IPS-15b (cell line): Measurements from ENCODE around the gene SYT15.
"Not testable (repeated sequence)": the region's sequence is repeated elsewhere in the genome, so short reads cannot be mapped to it uniquely, and the experiment has no call there.

ENCODE experiments used
- H3K27me3 ChIP-seq: one replicate; pipeline ENCODE4 v1.6.1; 2013; ENCODE audit warnings: low read length; ENCODE audit not compliant: control insufficient read depth, insufficient read depth
- H3K36me3 ChIP-seq: one replicate; pipeline ENCODE4 v1.6.1; 2013; ENCODE audit warnings: low read length; ENCODE audit not compliant: control insufficient read depth, insufficient read depth
- H3K4me1 ChIP-seq: one replicate; pipeline ENCODE4 v1.6.1; 2013; ENCODE audit warnings: mild to moderate bottlenecking, low read length; ENCODE audit not compliant: control insufficient read depth, insufficient read depth
- H3K4me3 ChIP-seq: one replicate; pipeline ENCODE4 v1.5.1; 2013; ENCODE audit warnings: low read depth, low read length
- H3K9ac ChIP-seq: one replicate; pipeline ENCODE4 v1.6.1; 2013; ENCODE audit warnings: low read depth, mild to moderate bottlenecking, low read length
- H3K9me3 ChIP-seq: one replicate; pipeline ENCODE4 v1.6.1; 2013; ENCODE audit warnings: mild to moderate bottlenecking, low read length; ENCODE audit not compliant: control insufficient read depth, insufficient read depth

Gene SYT15

GRCh38 chr10:46560952-46561351, 18.0 kb upstream of the SYT15 start:
- no peaks in the 10 kb centered on the region for H3K9me3 ChIP-seq
- H3K4me3 ChIP-seq: no peak overlapping the region
- H3K36me3 ChIP-seq: no peaks in the 10 kb centered on the region
- peaks cover 37% of the 10 kb centered on the region for H3K27me3 ChIP-seq
- H3K4me1 ChIP-seq: peaks cover 3% of the 10 kb centered on the region
- no peak overlapping the region for H3K9ac ChIP-seq

DNA sequence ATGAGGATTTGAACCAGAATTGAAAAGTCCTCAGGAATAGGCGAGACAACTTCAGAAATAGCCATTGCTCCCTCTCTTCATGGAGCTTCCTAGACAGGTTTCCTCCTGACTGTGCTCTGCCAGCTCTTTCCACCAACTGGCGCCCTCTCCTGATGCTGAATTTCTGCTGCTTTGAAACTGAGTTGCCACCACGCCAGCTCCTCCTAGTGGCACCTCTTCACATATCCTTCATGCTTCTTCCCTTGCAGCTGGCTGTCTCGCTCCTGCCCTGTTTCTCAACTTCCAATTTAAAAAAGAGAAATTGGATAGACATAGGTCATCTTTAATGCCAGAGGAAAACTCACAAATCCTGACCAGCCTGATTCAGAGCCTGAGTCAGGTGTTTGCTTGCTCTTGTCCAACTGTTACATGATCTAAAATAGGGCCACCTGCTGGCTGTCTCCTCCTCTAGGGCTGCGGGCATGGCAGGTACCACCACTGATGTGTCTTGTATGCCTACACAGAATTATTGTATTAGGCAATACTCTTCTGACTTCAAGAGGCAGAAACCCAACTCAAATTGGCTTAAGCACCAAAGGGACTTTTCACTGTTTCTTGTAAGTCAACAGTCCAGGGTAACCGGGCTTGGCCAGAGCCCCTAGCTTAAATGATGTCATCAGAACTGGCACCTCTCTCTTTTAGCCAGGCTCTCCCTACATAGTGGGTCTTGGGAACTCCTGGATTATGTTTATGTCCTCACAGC, 13.2 kb upstream of the SYT15 start:
- H3K36me3 ChIP-seq, H3K9ac ChIP-seq, H3K27me3 ChIP-seq, H3K9me3 ChIP-seq, H3K4me3 ChIP-seq, H3K4me1 ChIP-seq: not testable (repeated sequence)

DNA sequence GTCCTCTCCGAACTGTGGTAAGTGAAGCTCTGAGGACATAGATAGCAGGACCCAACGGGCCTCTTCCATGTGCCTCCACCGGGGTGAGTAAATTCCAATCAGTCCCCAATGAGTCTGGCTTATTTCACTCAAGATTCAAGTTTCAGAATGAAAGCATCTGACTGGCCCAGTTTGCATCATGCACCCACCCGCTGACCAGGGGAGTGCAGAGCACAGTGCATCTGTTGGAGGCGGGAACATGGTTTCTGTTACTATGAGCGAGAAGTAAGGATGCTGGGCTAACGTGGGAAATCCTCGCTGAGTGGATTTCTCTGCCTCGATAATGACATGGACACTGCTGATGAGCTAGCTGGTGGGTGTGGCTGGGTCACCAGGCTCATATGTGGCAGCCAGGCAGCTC, 11.8 kb upstream of the SYT15 start:
- H3K27me3 ChIP-seq, H3K9me3 ChIP-seq, H3K4me1 ChIP-seq, H3K9ac ChIP-seq, H3K36me3 ChIP-seq, H3K4me3 ChIP-seq: not testable (repeated sequence)

GRCh38 chr10:46570655-46571054, 8.3 kb upstream of the SYT15 start:
- H3K36me3 ChIP-seq, H3K4me1 ChIP-seq, H3K4me3 ChIP-seq, H3K27me3 ChIP-seq, H3K9ac ChIP-seq, H3K9me3 ChIP-seq: not testable (repeated sequence)

- H3K9ac ChIP-seq, H3K27me3 ChIP-seq, H3K4me3 ChIP-seq, H3K4me1 ChIP-seq, H3K36me3 ChIP-seq, H3K9me3 ChIP-seq: not testable (repeated sequence)
Measured at GRCh38 chr10:46572765-46573164, 6.2 kb upstream of the SYT15 start.

DNA sequence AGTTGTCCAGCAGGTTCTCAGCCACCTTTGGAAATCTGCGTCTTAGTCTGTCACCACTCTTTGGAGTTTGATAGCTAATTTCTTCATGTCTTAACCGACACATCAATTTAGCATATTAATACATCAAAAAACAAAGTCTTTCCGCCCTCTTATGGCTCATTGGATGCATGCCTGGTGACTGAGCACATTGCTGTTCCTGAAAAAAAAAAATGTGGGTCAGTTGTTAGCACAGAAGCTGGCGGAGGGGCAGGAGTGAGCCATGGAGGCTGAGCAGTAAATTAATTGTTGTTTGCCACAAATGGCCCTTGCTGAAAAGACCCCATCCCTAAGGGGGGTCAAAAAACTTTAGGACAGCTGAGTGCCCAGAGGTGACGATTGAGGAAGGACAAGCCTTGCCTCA, 5.6 kb upstream of the SYT15 start:
- not testable (repeated sequence) for H3K4me3 ChIP-seq, H3K9ac ChIP-seq, H3K9me3 ChIP-seq, H3K36me3 ChIP-seq, H3K4me1 ChIP-seq, H3K27me3 ChIP-seq

- H3K4me3 ChIP-seq, H3K9ac ChIP-seq, H3K27me3 ChIP-seq, H3K36me3 ChIP-seq, H3K9me3 ChIP-seq, H3K4me1 ChIP-seq: not testable (repeated sequence)
Measured at GRCh38 chr10:46573884-46574283, 5.0 kb upstream of the SYT15 start.

DNA sequence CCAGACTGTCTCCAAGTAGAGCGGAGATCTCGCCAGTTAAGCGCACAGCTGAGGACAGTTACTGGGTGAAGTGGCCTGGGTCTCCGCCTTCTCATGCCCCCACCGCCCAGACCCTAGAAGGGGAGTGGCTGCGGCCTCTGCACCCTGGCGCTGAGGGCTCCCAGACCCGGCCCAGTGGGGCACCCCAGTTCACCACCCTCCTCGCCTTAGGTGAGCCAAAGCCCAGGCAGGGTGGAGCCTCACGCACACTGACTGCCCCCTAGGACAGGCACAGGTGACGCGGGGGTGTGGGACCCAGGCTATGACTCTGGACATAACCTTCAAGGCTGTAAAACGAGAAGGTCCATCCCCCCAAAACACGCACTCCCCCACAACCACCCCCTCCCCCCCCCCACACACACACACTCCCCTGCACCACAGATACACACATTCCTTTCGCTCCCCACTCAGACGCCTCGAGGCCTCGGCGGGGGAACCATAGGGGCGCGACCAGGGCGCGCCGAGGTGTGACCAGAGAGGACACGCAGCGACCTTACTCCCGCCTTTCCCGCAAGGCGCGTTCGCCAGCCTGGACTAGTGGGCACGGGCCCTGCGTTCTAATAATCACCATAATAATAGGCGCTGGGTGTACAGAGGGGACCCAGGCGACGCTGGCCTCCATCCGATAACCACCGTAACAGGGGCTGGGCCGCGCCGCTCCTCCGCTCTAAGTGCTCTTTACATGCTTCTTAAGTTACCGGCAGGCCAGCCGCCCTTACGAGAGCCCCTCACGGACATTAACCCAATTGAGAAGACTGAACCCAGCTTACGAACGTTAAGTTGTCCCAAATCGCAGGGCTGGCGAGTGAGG, 1.1 kb upstream of the SYT15 start:
- Histone ChIP-seq H3K4me3 (peak overlapping the region; percentile 32), H3K27me3 (peaks cover 12% of the 10 kb centered on the region)
- not testable (repeated sequence) for H3K4me1 ChIP-seq, H3K9ac ChIP-seq, H3K36me3 ChIP-seq, H3K9me3 ChIP-seq

GRCh38 chr10:46579378-46579777, 450 bp downstream of the SYT15 start:
- H3K4me3 ChIP-seq, H3K9ac ChIP-seq, H3K4me1 ChIP-seq: not testable (repeated sequence)

DNA sequence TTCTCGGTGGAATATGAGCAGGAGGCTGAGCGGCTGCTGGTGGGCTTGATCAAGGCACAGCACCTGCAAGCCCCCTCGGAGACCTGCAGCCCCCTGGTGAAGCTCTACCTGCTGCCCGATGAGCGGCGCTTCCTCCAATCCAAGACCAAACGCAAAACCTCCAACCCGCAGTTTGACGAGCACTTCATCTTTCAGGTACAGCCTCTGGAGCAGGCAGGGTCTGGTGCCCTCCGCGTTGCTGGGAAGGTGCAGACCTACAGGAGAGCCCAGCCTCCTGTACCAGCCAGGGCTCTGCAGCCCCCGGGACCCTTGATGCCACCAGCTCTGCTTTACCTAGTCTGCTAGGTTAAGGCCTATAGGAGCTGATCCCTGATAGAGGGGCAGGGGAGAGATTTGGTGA, 3.1 kb downstream of the SYT15 start:
- H3K4me1 ChIP-seq, H3K36me3 ChIP-seq: not testable (repeated sequence)
- peaks cover 12% of the 10 kb centered on the region for H3K27me3 ChIP-seq

More at GRCh38 chr10:46579378-46579777, 450 bp downstream of the SYT15 start:
- not testable (repeated sequence) for H3K9me3 ChIP-seq, H3K36me3 ChIP-seq
- peaks cover 12% of the 10 kb centered on the region for H3K27me3 ChIP-seq

DNA sequence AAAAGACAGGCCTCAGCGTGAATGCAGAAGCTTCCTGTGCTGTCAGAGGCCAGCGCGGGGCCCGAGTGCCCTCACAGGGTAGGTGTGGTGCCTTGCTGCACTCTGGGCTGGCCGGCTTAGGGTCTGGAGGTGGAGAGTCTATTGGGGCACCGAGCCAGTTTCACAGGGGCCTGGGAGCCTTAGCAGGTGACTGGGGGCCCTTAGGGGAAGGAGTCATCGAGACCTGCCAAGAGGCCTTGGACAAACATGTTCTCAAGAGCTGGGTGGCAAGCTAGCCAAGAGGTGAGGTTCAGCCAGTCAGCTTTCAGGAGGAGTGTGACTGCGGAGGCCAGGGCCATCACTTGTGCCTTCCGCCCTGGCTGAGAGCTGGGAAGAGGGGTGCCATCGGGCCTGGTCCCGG, 3.6 kb downstream of the SYT15 start:
- not testable (repeated sequence) for H3K4me3 ChIP-seq, H3K4me1 ChIP-seq, H3K9me3 ChIP-seq, H3K36me3 ChIP-seq, H3K9ac ChIP-seq, H3K27me3 ChIP-seq

More for the DNA sequence above, 3.1 kb downstream of the SYT15 start:
- H3K9me3 ChIP-seq, H3K9ac ChIP-seq, H3K4me3 ChIP-seq: not testable (repeated sequence)

GRCh38 chr10:46584196-46584595, 5.3 kb downstream of the SYT15 start:
- H3K9me3 ChIP-seq, H3K4me3 ChIP-seq, H3K36me3 ChIP-seq, H3K27me3 ChIP-seq, H3K4me1 ChIP-seq, H3K9ac ChIP-seq: not testable (repeated sequence)
